Spleen (tissue), 11 donors: ENCODE data around the gene CCNY. TPM values are rescaled to one million over a fixed set of nuclear protein-coding genes. Genes with fewer than 3 reads are reported as not detected.

ENCODE experiments used
- DNase-seq: peaks from one replicate; pipeline ENCODE4 v3.0.0-alpha.2; 2020
- H3K27ac ChIP-seq, 8 donors: fragments of 200-600 bp; sonication (generic) in 7 of 8; 1 replicate in 4 of 8; 2 replicates in 4 of 8; pipeline versions ENCODE4 v1.5.0 to v1.8.0; 2016 to 2021; ENCODE audit warnings: inconsistent platforms in 4 of 8, mild to moderate bottlenecking in 4 of 8, moderate library complexity in 1 of 8
- H3K27me3 ChIP-seq, 7 donors: fragments of 200-600 bp; sonication (generic) in 6 of 7; replicated peaks in 1 of 7; 1 replicate in 4 of 7; 2 replicates in 3 of 7; pipeline versions ENCODE4 v1.5.0 to v1.8.0; 2016 to 2021; ENCODE audit warnings: inconsistent platforms in 3 of 7, mild to moderate bottlenecking in 1 of 7
- H3K36me3 ChIP-seq, 6 donors: fragments of 200-600 bp; sonication (generic) in 5 of 6; 1 replicate in 4 of 6; 2 replicates in 2 of 6; pipeline versions ENCODE4 v1.5.0 to v1.8.0; 2016 to 2021; ENCODE audit warnings: inconsistent platforms in 2 of 6
- H3K4me1 ChIP-seq, 6 donors: fragments of 200-600 bp; sonication (generic) in 5 of 6; 1 replicate in 3 of 6; 2 replicates in 3 of 6; pipeline versions ENCODE4 v1.5.0 to v1.8.0; 2016 to 2021; ENCODE audit warnings: inconsistent platforms in 3 of 6
- H3K4me3 ChIP-seq, 8 donors: fragments of 200-600 bp; sonication (generic) in 7 of 8; 1 replicate in 4 of 8; 2 replicates in 4 of 8; pipeline versions ENCODE4 v1.5.0 to v1.8.0; 2016 to 2021; ENCODE audit warnings: inconsistent platforms in 4 of 8, mild to moderate bottlenecking in 4 of 8, moderate library complexity in 2 of 8
- H3K9me3 ChIP-seq, 8 donors: fragments of 200-600 bp; sonication (generic) in 7 of 8; 1 replicate in 4 of 8; 2 replicates in 4 of 8; pipeline versions ENCODE4 v1.5.0 to v1.8.0; 2016 to 2021; ENCODE audit warnings: inconsistent platforms in 4 of 8
- CTCF ChIP-seq, 11 experiments: fragments of 200-600 bp in 7 of 11; fragments of 450-650 bp in 4 of 11; sonication (generic) in 4 of 11; IDR thresholded peaks in 8 of 11; conservative IDR thresholded peaks in 3 of 11; 1 replicate in 7 of 11; 2 replicates in 4 of 11; pipeline versions ENCODE4 v1.4.0 to v1.8.0; 2016 to 2021; ENCODE audit warnings: antibody characterized with exemption in 11 of 11, inconsistent platforms in 4 of 11, mild to moderate bottlenecking in 1 of 11
- POLR2A ChIP-seq, 3 donors: fragments of 450-650 bp; IDR thresholded peaks; one replicate each; pipeline ENCODE4 v1.5.1; 2017; ENCODE audit warnings: antibody characterized with exemption in 3 of 3, mild to moderate bottlenecking in 1 of 3
- POLR2AphosphoS5 ChIP-seq, 3 donors: sonication (generic); formaldehyde crosslinking; IDR thresholded peaks; one replicate each; pipeline ENCODE4 v1.5.1; 2017; ENCODE audit warnings: antibody characterized with exemption in 3 of 3
- WGBS, 5 donors: extraction: QIAGEN DNeasy Blood & Tissue Kit in 3 of 5; methylation state at CpG; one replicate each; pipeline versions ENCODE4 v1.1.5 to v1.1.7; 2013 to 2018; 5-methylcytosine and 5-hydroxymethylcytosine counted together
- intact Hi-C: fragments of 100-400 bp; cut with DNase I; formaldehyde crosslinking; loops from one replicate; pipeline ENCODE4 v1.15.0; 2023; ENCODE audit warnings: low total_unique reads
- polyA plus RNA-seq, 3 donors: library from polyadenylated mRNA; stranded (reverse); fragments of 200-250 nt; gene quantifications; one replicate each; pipeline ENCODE4 v1.2.1, GENCODE V29; 2013
- total RNA-seq, 7 donors: library from RNA; depleted of rRNA in 3 of 7; stranded (reverse); fragments of >200 nt in 3 of 7; fragmentation: NEBNext Ultra II Directional in 4 of 7; extraction: Animal tissue kit (Norgen Biotek cat#: 25700) in 4 of 7; gene quantifications; one replicate each; pipeline versions ENCODE4 v1.1.0 to v1.2.1, GENCODE V29; 2016 to 2021
- donor health status: healthy with polysubstance abuse.
- donor health status: DM: no; HTN: no; CAD: no; lungs with moderate emphysema.
- donor health status: DM: no; HTN: no; CAD: no.
- donor health status: Bipolar disorder and iron deficiency.
- donor health status: healthy.
- donor health status: DM: no; HTN: no; CAD: no.
- donor health status: DM: yes; HTN: yes; CAD: no.

Gene CCNY
- total and polyA plus RNA-seq, 10 donors = 21.1 to 83.1 (median 52.1) TPM

- 71 to 87% (median 75%) methylated on average over 2 of the region's 2 CpGs for WGBS, 5 donors
- intact Hi-C loops = no loop called here
- H3K4me3 ChIP-seq = no peak overlapping the region
- TF ChIP-seq POLR2AphosphoS5 (IDR thresholded peaks at IDR 0.05) (no peak), POLR2A (IDR thresholded peaks at IDR 0.05) (no peak), CTCF (IDR thresholded peaks at IDR 0.05 in 8 of 11, conservative IDR thresholded peaks at IDR 0.05 in 3 of 11) (no peak)
- H3K27me3 ChIP-seq = no peaks in the 10 kb centered on the region
- peaks cover 0 to 63% (median 23%) of the 10 kb centered on the region in 6 donors for H3K4me1 ChIP-seq
- H3K36me3 ChIP-seq = no peaks in the 10 kb centered on the region
- no peak overlapping the region for H3K27ac ChIP-seq
- H3K9me3 ChIP-seq = peaks cover 2 to 33% (median 28%) of the 10 kb centered on the region in 8 donors
- DNase-seq = no peak
Measured at GRCh38 chr10:35390161-35390840, 54.0 kb downstream of the CCNY start.

GRCh38 chr10:35390843-35391152 is 54.5 kb downstream of the CCNY start:
- no peak for DNase-seq
- Histone ChIP-seq H3K36me3 (no peaks in the 10 kb centered on the region), H3K4me1 (peaks cover 0 to 68% (median 25%) of the 10 kb centered on the region in 6 donors), H3K9me3 (peaks cover 2 to 33% (median 28%) of the 10 kb centered on the region in 8 donors), H3K27ac (no peak overlapping the region), H3K27me3 (no peaks in the 10 kb centered on the region), H3K4me3 (no peak overlapping the region)
- WGBS, 5 donors = 93 to 100% (median 96%) methylated on average over 2 of the region's 2 CpGs
- intact Hi-C loops = no loop called here
- TF ChIP-seq POLR2A (IDR thresholded peaks at IDR 0.05) = no peak
- no peak for TF ChIP-seq POLR2AphosphoS5 (IDR thresholded peaks at IDR 0.05)
- TF ChIP-seq CTCF (IDR thresholded peaks at IDR 0.05 in 8 of 11, conservative IDR thresholded peaks at IDR 0.05 in 3 of 11) = no peak

- intact Hi-C loops = no loop called here
- no peak for TF ChIP-seq CTCF (IDR thresholded peaks at IDR 0.05 in 8 of 11, conservative IDR thresholded peaks at IDR 0.05 in 3 of 11)
- no peak for TF ChIP-seq POLR2A (IDR thresholded peaks at IDR 0.05)
- no peak for TF ChIP-seq POLR2AphosphoS5 (IDR thresholded peaks at IDR 0.05)
- Histone ChIP-seq H3K4me3 (no peak overlapping the region), H3K36me3 (no peaks in the 10 kb centered on the region), H3K27me3 (no peaks in the 10 kb centered on the region), H3K4me1 (peaks cover 0 to 69% (median 28%) of the 10 kb centered on the region in 6 donors), H3K9me3 (peaks cover 2 to 33% (median 28%) of the 10 kb centered on the region in 8 donors), H3K27ac (no peak overlapping the region)
- WGBS, 5 donors = 78 to 84% (median 82%) methylated on average over 9 of the region's 9 CpGs
- no peak for DNase-seq
Measured at GRCh38 chr10:35391153-35391953, 55.0 kb downstream of the CCNY start.

- Histone ChIP-seq H3K4me1 (peaks cover 0 to 69% (median 26%) of the 10 kb centered on the region in 6 donors), H3K27me3 (no peaks in the 10 kb centered on the region), H3K9me3 (peaks cover 2 to 33% (median 28%) of the 10 kb centered on the region in 8 donors), H3K27ac (no peak overlapping the region), H3K4me3 (no peak overlapping the region), H3K36me3 (no peaks in the 10 kb centered on the region)
- DNase-seq = no peak
- TF ChIP-seq CTCF (IDR thresholded peaks at IDR 0.05 in 8 of 11, conservative IDR thresholded peaks at IDR 0.05 in 3 of 11) (no peak), POLR2AphosphoS5 (IDR thresholded peaks at IDR 0.05) (no peak), POLR2A (IDR thresholded peaks at IDR 0.05) (no peak)
- intact Hi-C loops = no loop called here
- WGBS, 5 donors = 95 to 98% (median 98%) methylated on average over 2 of the region's 2 CpGs
Measured at GRCh38 chr10:35391954-35392262, 55.6 kb downstream of the CCNY start.
